NT2/D1 (cell line): ENCODE measurements around the gene C3orf22.

Experiments used
- SUZ12 ChIP-seq: IDR thresholded peaks from 2 replicates; pipeline ENCODE4 v1.6.1; 2011; ENCODE audit not compliant: insufficient read length, insufficient read depth; ENCODE audit errors: extremely low read depth
- YY1 ChIP-seq: IDR thresholded peaks from 2 replicates; pipeline ENCODE4 v1.6.1; 2011; ENCODE audit not compliant: insufficient read length, insufficient read depth

GRCh38 chr3:126577261-126577660 is 18.5 kb upstream of the C3orf22 start:
- TF ChIP-seq SUZ12 (no peak), YY1 (no peak)
